Body of pancreas (tissue), 4 donors: ENCODE results near the gene LYRM7. TPM values are rescaled to one million over a fixed set of nuclear protein-coding genes. Genes with fewer than 3 reads are reported as not detected.

Experiments
- ATAC-seq: fragments of 150-250 bp; one replicate; pipeline ENCODE4 v1.9.1; 2016
- DNase-seq, 4 donors: peaks; one replicate each; pipeline ENCODE4 v3.0.0-alpha.2; 2019
- H3K27ac ChIP-seq, 4 donors: fragments of 200-600 bp; sonication (generic); 1 replicate in 3 of 4; 2 replicates in 1 of 4; pipeline versions ENCODE4 v1.5.1 to v1.6.1; 2016 to 2019; ENCODE audit warnings: mild to moderate bottlenecking in 1 of 4, mixed read lengths in 1 of 4, moderate library complexity in 1 of 4
- H3K27me3 ChIP-seq, 2 donors: fragments of 200-600 bp; sonication (generic); one replicate each; pipeline ENCODE4 v1.6.0; 2016; ENCODE audit warnings: mild to moderate bottlenecking in 1 of 2
- H3K36me3 ChIP-seq, 2 donors: fragments of 200-600 bp; sonication (generic); replicated peaks in 1 of 2; 2 replicates each; pipeline ENCODE4 v1.5.1; 2016; ENCODE audit warnings: low read depth in 2 of 2; ENCODE audit not compliant: insufficient read depth in 1 of 2
- H3K4me1 ChIP-seq: fragments of 200-600 bp; sonication (generic); one replicate; pipeline ENCODE4 v1.6.0; 2016
- H3K4me3 ChIP-seq, 2 donors: fragments of 200-600 bp; sonication (generic); 1 replicate in 1 of 2; 2 replicates in 1 of 2; pipeline ENCODE4 v1.5.1; 2016 to 2019
- H3K9me3 ChIP-seq, 3 donors: fragments of 200-600 bp; sonication (generic); 1 replicate in 2 of 3; 2 replicates in 1 of 3; pipeline ENCODE4 v1.5.1; 2016
- POLR2A ChIP-seq, 3 donors: fragments of 450-650 bp; IDR thresholded peaks; one replicate each; pipeline ENCODE4 v1.6.1; 2016; ENCODE audit warnings: antibody characterized with exemption in 3 of 3, mild to moderate bottlenecking in 2 of 3
- WGBS, 2 donors: methylation state at CpG; one replicate each; pipeline ENCODE4 v1.1.5; 2017; 5-methylcytosine and 5-hydroxymethylcytosine counted together
- intact Hi-C: fragments of 100-400 bp; cut with DNase I; formaldehyde crosslinking; loops from one replicate; pipeline ENCODE4 v1.15.1; 2023
- total RNA-seq, 2 donors: library from RNA; depleted of rRNA; stranded (reverse); fragments of >200 nt; gene quantifications; one replicate each; pipeline ENCODE4 v1.1.0, GENCODE V29; 2016
- TF ChIP-seq, protein P1 (sequence below), 7 experiments: fragments of 450-650 bp in 4 of 7; fragments of 200-600 bp in 3 of 7; sonication (generic) in 3 of 7; IDR thresholded peaks; one replicate each; pipeline ENCODE4 v1.5.1; 2016 to 2019; ENCODE audit warnings: antibody characterized with exemption in 7 of 7

Gene LYRM7
- total RNA-seq, 2 donors from 2014 or later, result 3.4 to 3.6 TPM

DNA sequence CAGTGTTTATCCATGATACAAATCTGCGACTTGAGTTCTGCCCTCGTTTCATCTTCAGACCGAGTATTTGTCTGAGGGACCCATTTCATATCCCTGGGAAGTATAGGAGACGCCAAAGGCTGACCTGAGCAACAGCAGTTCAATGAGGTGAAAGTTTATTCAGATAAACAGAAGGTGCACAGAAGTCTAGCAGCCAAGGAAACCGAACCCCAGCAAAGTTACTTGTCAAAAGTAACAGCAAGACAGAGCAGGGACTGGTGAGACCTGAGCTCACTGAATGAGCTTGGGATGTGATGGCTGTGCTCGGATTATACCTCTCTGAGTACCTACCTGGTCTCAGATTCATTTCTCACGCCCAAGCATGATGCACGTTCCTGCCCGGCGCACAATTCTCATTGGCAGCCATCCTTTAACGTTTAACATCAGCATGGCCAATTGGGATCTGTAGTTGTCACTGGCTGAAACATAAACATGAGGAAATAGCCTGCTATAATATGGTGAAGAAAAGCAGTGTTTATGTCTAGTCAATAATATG, 599 bp downstream of the LYRM7 start:
- Histone ChIP-seq H3K4me3 (peak overlapping the region; percentile 15 to 17), H3K27ac (peak overlapping the region; percentile 63 to 76 (median 72)), H3K36me3 (no peaks in the 10 kb centered on the region), H3K4me1 (peaks cover 14% of the 10 kb centered on the region), H3K9me3 (no peaks in the 10 kb centered on the region), H3K27me3 (no peaks in the 10 kb centered on the region)
- DNase-seq, result peak in 1 of 4 donors; percentile 6
- ATAC-seq, result no peak
- TF ChIP-seq, protein P1, sequence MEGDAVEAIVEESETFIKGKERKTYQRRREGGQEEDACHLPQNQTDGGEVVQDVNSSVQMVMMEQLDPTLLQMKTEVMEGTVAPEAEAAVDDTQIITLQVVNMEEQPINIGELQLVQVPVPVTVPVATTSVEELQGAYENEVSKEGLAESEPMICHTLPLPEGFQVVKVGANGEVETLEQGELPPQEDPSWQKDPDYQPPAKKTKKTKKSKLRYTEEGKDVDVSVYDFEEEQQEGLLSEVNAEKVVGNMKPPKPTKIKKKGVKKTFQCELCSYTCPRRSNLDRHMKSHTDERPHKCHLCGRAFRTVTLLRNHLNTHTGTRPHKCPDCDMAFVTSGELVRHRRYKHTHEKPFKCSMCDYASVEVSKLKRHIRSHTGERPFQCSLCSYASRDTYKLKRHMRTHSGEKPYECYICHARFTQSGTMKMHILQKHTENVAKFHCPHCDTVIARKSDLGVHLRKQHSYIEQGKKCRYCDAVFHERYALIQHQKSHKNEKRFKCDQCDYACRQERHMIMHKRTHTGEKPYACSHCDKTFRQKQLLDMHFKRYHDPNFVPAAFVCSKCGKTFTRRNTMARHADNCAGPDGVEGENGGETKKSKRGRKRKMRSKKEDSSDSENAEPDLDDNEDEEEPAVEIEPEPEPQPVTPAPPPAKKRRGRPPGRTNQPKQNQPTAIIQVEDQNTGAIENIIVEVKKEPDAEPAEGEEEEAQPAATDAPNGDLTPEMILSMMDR (IDR thresholded peaks at IDR 0.05), result no peak
- TF ChIP-seq POLR2A (IDR thresholded peaks at IDR 0.05), result no peak
- intact Hi-C loops, result loop anchor here (10.0 kb wide), 1 partner anchor 83 kb away; no protein-coding TSS in a partner anchor
- WGBS, 2 donors, result 1 to 5% methylated on average over 11 of the region's 11 CpGs

GRCh38 chr5:131180407-131180806, 9.7 kb downstream of the LYRM7 start:
- H3K27me3 ChIP-seq, result no peaks in the 10 kb centered on the region
- DNase-seq, result no peak
- no peak for TF ChIP-seq POLR2A (IDR thresholded peaks at IDR 0.05)
- TF ChIP-seq, protein P1 (IDR thresholded peaks at IDR 0.05), result no peak
- H3K27ac ChIP-seq, result no peak overlapping the region
- H3K9me3 ChIP-seq, result no peaks in the 10 kb centered on the region
- ATAC-seq, result no peak
- H3K4me3 ChIP-seq, result no peak overlapping the region
- H3K36me3 ChIP-seq, result no peaks in the 10 kb centered on the region
- no peaks in the 10 kb centered on the region for H3K4me1 ChIP-seq
- intact Hi-C loops, result no loop called here

DNA sequence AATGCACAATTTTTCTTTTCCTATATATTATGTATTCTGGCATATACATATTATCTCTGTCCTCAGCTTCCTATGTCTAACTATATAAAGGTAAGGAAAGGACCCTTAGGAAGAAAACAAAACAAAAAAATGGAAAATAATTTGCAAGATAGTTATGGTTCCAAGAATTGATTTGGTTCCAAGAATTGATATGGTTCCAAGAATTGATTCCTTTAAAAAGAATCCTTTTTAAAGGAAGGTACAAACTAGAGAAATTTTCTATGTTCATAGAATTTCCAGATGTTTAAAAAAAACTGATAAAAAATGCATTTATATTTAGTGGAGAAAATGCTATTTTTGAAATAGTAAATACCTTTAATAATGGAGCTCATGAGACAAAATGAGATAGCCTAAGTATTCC, 12.1 kb downstream of the LYRM7 start:
- Histone ChIP-seq H3K4me1 (no peaks in the 10 kb centered on the region), H3K4me3 (no peak overlapping the region), H3K27ac (no peak overlapping the region), H3K9me3 (no peaks in the 10 kb centered on the region), H3K36me3 (no peaks in the 10 kb centered on the region), H3K27me3 (no peaks in the 10 kb centered on the region)
- DNase-seq, result no peak
- no peak for ATAC-seq
- no peak for TF ChIP-seq POLR2A (IDR thresholded peaks at IDR 0.05)
- TF ChIP-seq, protein P1 (IDR thresholded peaks at IDR 0.05), result no peak
- intact Hi-C loops, result no loop called here

GRCh38 chr5:131185523-131186104, 14.9 kb downstream of the LYRM7 start:
- H3K27me3 ChIP-seq, result no peaks in the 10 kb centered on the region
- DNase-seq, result no peak
- intact Hi-C loops, result no loop called here
- H3K4me1 ChIP-seq, result no peaks in the 10 kb centered on the region
- no peaks in the 10 kb centered on the region for H3K9me3 ChIP-seq
- H3K27ac ChIP-seq, result no peak overlapping the region
- no peak for ATAC-seq
- no peaks in the 10 kb centered on the region for H3K36me3 ChIP-seq
- TF ChIP-seq, protein P1 (IDR thresholded peaks at IDR 0.05), result no peak
- no peak for TF ChIP-seq POLR2A (IDR thresholded peaks at IDR 0.05)
- no peak overlapping the region for H3K4me3 ChIP-seq
